CD4-positive, alpha-beta memory T cell (primary cell): ENCODE measurements around the gene GPI. TPM values are rescaled to one million over a fixed set of nuclear protein-coding genes. Genes with fewer than 3 reads are reported as not detected.

Experiments
- CTCF ChIA-PET: fragments of 350-600 bp; sonication (Branson Sonifier 250); formaldehyde crosslinking; loops from one replicate; lab custom pipeline; 2021; ENCODE audit warnings: inconsistent platforms; ENCODE audit not compliant: partially characterized antibody; lab: Charles Lee
- POLR2A ChIA-PET: fragments of 350-600 bp; sonication (Branson Sonifier 250); formaldehyde crosslinking; loops from one replicate; lab custom pipeline; 2021; ENCODE audit not compliant: partially characterized antibody; lab: Charles Lee
- DNase-seq, 5 donors: peaks; one replicate each; pipeline versions ENCODE4 v3.0.0 to v3.0.0-alpha.2; 2020 to 2022; ENCODE audit warnings: mixed read lengths in 1 of 5
- H3K27ac ChIP-seq: one replicate; pipeline ENCODE4 v1.7.0; 2013; ENCODE audit warnings: low read depth, low read length
- H3K27me3 ChIP-seq: 2 replicates; pipeline ENCODE4 v1.7.0; 2013; ENCODE audit warnings: mild to moderate bottlenecking, low read length, moderate library complexity; ENCODE audit not compliant: insufficient read depth
- H3K36me3 ChIP-seq: 2 replicates; pipeline ENCODE4 v1.7.0; 2013; ENCODE audit warnings: mild to moderate bottlenecking, low read length, moderate library complexity; ENCODE audit not compliant: insufficient read depth
- H3K4me1 ChIP-seq: 2 replicates; pipeline ENCODE4 v1.7.0; 2013; ENCODE audit warnings: mild to moderate bottlenecking, low read length, moderate library complexity; ENCODE audit not compliant: insufficient read depth
- H3K4me3 ChIP-seq, 2 donors: one replicate each; pipeline ENCODE4 v1.7.0; 2013; ENCODE audit warnings: low read length in 2 of 2, mild to moderate bottlenecking in 1 of 2
- H3K9me3 ChIP-seq, 2 donors: one replicate each; pipeline ENCODE4 v1.7.0; 2013; ENCODE audit warnings: low read length in 2 of 2, control low read depth in 1 of 2; ENCODE audit not compliant: control insufficient read depth in 1 of 2
- H3K27ac Mint-ChIP-seq, 7 donors: one replicate each; pipeline ENCODE4 v1.8.0; 2020 to 2021; ENCODE audit warnings: mixed read lengths in 7 of 7, mild to moderate bottlenecking in 6 of 7, inconsistent platforms in 3 of 7, moderate library complexity in 3 of 7
- H3K27me3 Mint-ChIP-seq, 2 donors: one replicate each; pipeline ENCODE4 v1.8.0; 2020 to 2021; ENCODE audit warnings: mixed read lengths in 2 of 2
- H3K36me3 Mint-ChIP-seq, 2 donors: one replicate each; pipeline ENCODE4 v1.8.0; 2020 to 2021; ENCODE audit warnings: mixed read lengths in 2 of 2, inconsistent platforms in 1 of 2, mild to moderate bottlenecking in 1 of 2
- H3K4me1 Mint-ChIP-seq, 4 donors: one replicate each; pipeline ENCODE4 v1.8.0; 2020 to 2021; ENCODE audit warnings: mixed read lengths in 4 of 4, mild to moderate bottlenecking in 1 of 4
- H3K4me3 Mint-ChIP-seq, 8 donors: one replicate each; pipeline ENCODE4 v1.8.0; 2020 to 2021; ENCODE audit warnings: mixed read lengths in 8 of 8, mild to moderate bottlenecking in 7 of 8, moderate library complexity in 6 of 8, inconsistent platforms in 3 of 8
- H3K9me3 Mint-ChIP-seq, 8 donors: one replicate each; pipeline ENCODE4 v1.8.0; 2020 to 2021; ENCODE audit warnings: mixed read lengths in 8 of 8, mild to moderate bottlenecking in 5 of 8, inconsistent platforms in 3 of 8, moderate library complexity in 1 of 8
- intact Hi-C: fragments of 100-400 bp; cut with micrococcal nuclease; formaldehyde crosslinking; loops from one replicate; pipeline ENCODE4 v1.15.1; 2023
- polyA plus RNA-seq, 2 donors: library from polyadenylated mRNA; unstranded; fragments of 300-500 nt; fragmentation: Illumina TruSeq; gene quantifications; one replicate each; pipeline ENCODE4 v1.2.3, GENCODE V29; 2021
- total RNA-seq, 2 experiments: library from RNA; stranded (reverse); gene quantifications; one replicate each; pipeline ENCODE4 v1.2.3, GENCODE V29; 2021

The GPI gene
- total and polyA plus RNA-seq, 4 experiments from 2014 or later = 121 to 156 (median 127) TPM

GRCh38 chr19:34418300-34418699 lies 53.3 kb downstream of the GPI start:
- no peak overlapping the region for H3K27ac Mint-ChIP-seq
- H3K9me3 Mint-ChIP-seq = no peaks in the 10 kb centered on the region
- no peak for DNase-seq
- no peaks in the 10 kb centered on the region for H3K27me3 ChIP-seq
- H3K27ac ChIP-seq = no peak overlapping the region
- no peaks in the 10 kb centered on the region for H3K4me1 ChIP-seq
- no peak overlapping the region for H3K4me3 Mint-ChIP-seq
- H3K4me3 ChIP-seq = no peak overlapping the region
- H3K36me3 Mint-ChIP-seq = peaks cover 19 to 46% of the 10 kb centered on the region in 2 donors
- H3K4me1 Mint-ChIP-seq = peaks cover 0 to 2% (median under 1%) of the 10 kb centered on the region in 4 donors
- ChIA-PET CTCF (no interaction called here), POLR2A (no interaction called here)
- H3K36me3 ChIP-seq = peaks cover 8% of the 10 kb centered on the region
- intact Hi-C loops = no loop called here
- no peaks in the 10 kb centered on the region for H3K27me3 Mint-ChIP-seq
- H3K9me3 ChIP-seq = no peaks in the 10 kb centered on the region

GRCh38 chr19:34426096-34426661 lies 61.2 kb downstream of the GPI start:
- Histone ChIP-seq H3K36me3 (peaks cover 5% of the 10 kb centered on the region), H3K4me1 (peaks cover 29% of the 10 kb centered on the region), H3K4me3 (no peak overlapping the region), H3K27ac (no peak overlapping the region), H3K27me3 (no peaks in the 10 kb centered on the region), H3K9me3 (no peaks in the 10 kb centered on the region)
- peaks cover 7 to 25% of the 10 kb centered on the region in 2 donors for H3K36me3 Mint-ChIP-seq
- CTCF ChIA-PET = interaction anchor here (1.2 kb wide), 1 partner anchor 88 kb away, joined by 3 read pairs; no protein-coding TSS in a partner anchor
- peak overlapping the region in 1 of 7 donors; percentile 22 for H3K27ac Mint-ChIP-seq
- intact Hi-C loops = loop anchor here (10.0 kb wide), 1 partner anchor 251 kb away; the partner anchor contains the start of gene LSM14A
- no peak for DNase-seq
- peaks cover 11 to 31% (median 21%) of the 10 kb centered on the region in 4 donors for H3K4me1 Mint-ChIP-seq
- no peaks in the 10 kb centered on the region for H3K9me3 Mint-ChIP-seq
- POLR2A ChIA-PET = no interaction called here
- H3K4me3 Mint-ChIP-seq = peak overlapping the region in 3 of 8 donors; percentile 21 to 64 (median 46)
- H3K27me3 Mint-ChIP-seq = no peaks in the 10 kb centered on the region

- POLR2A ChIA-PET = interaction anchor here (0.7 to 2.2 kb wide), 12 partner anchors 13 to 257 kb away, joined by 3 to 20 read pairs (median 4); partner anchors contain the start of genes LSM14A, PDCD2L and ZNF302
- Mint-ChIP-seq H3K27ac (peak overlapping the region; percentile 93 to 98 (median 96)), H3K36me3 (peaks cover 16 to 32% of the 10 kb centered on the region in 2 donors), H3K27me3 (no peaks in the 10 kb centered on the region), H3K4me3 (peak overlapping the region; percentile 96 to 98 (median 97)), H3K4me1 (peaks cover 20 to 42% (median 31%) of the 10 kb centered on the region in 4 donors), H3K9me3 (no peaks in the 10 kb centered on the region)
- no peaks in the 10 kb centered on the region for H3K27me3 ChIP-seq
- peaks cover 38% of the 10 kb centered on the region for H3K4me1 ChIP-seq
- intact Hi-C loops = loop anchor here (1.0 to 10.0 kb wide), 3 partner anchors 24 to 254 kb away; partner anchors contain the start of genes LSM14A and PDCD2L
- H3K9me3 ChIP-seq = no peaks in the 10 kb centered on the region
- peak overlapping the region; percentile 93 for H3K27ac ChIP-seq
- CTCF ChIA-PET = interaction anchor here (0.7 to 1.5 kb wide), 4 partner anchors 9 to 411 kb away, joined by 4 to 6 read pairs (median 5); no protein-coding TSS in a partner anchor
- peak in 1 of 5 donors; percentile 23 for DNase-seq
- H3K36me3 ChIP-seq = peaks cover 12% of the 10 kb centered on the region
- peak overlapping the region; percentile 72 to 84 for H3K4me3 ChIP-seq
Measured at GRCh38 chr19:34428549-34429285, 63.7 kb downstream of the GPI start.

GRCh38 chr19:34429553-34429952 lies 64.6 kb downstream of the GPI start:
- peaks cover 38% of the 10 kb centered on the region for H3K4me1 ChIP-seq
- H3K27me3 ChIP-seq = no peaks in the 10 kb centered on the region
- Mint-ChIP-seq H3K4me1 (peaks cover 20 to 42% (median 31%) of the 10 kb centered on the region in 4 donors), H3K9me3 (no peaks in the 10 kb centered on the region), H3K27ac (peak overlapping the region in 6 of 7 donors; percentile 53 to 98 (median 94)), H3K4me3 (peak overlapping the region; percentile 67 to 98 (median 97)), H3K27me3 (no peaks in the 10 kb centered on the region), H3K36me3 (peaks cover 13 to 33% of the 10 kb centered on the region in 2 donors)
- no peak overlapping the region for H3K27ac ChIP-seq
- intact Hi-C loops = loop anchor here (10.0 kb wide), 1 partner anchor 255 kb away; the partner anchor contains the start of gene LSM14A
- H3K9me3 ChIP-seq = no peaks in the 10 kb centered on the region
- no peak for DNase-seq
- peaks cover 15% of the 10 kb centered on the region for H3K36me3 ChIP-seq
- no peak overlapping the region for H3K4me3 ChIP-seq
- POLR2A ChIA-PET = interaction anchor here (1.6 kb wide), 1 partner anchor 25 kb away, joined by 7 read pairs; the partner anchor contains the start of gene PDCD2L
- CTCF ChIA-PET = interaction anchor here (1.4 kb wide), 1 partner anchor 70 kb away, joined by 16 read pairs; no protein-coding TSS in a partner anchor

- H3K9me3 Mint-ChIP-seq = no peaks in the 10 kb centered on the region
- intact Hi-C loops = loop anchor here (1.0 to 2.0 kb wide), 3 partner anchors 70 to 94 kb away; no protein-coding TSS in a partner anchor
- Histone ChIP-seq H3K4me3 (peak overlapping the region in 1 of 2 donors; percentile 21), H3K4me1 (peaks cover 38% of the 10 kb centered on the region), H3K9me3 (no peaks in the 10 kb centered on the region), H3K27ac (no peak overlapping the region), H3K36me3 (peaks cover 27% of the 10 kb centered on the region), H3K27me3 (no peaks in the 10 kb centered on the region)
- H3K4me3 Mint-ChIP-seq = peak overlapping the region; percentile 67 to 98 (median 79)
- peak overlapping the region; percentile 53 to 93 (median 75) for H3K27ac Mint-ChIP-seq
- H3K27me3 Mint-ChIP-seq = no peaks in the 10 kb centered on the region
- ChIA-PET POLR2A (interaction anchor here (1.6 kb wide), 1 partner anchor 26 kb away, joined by 7 read pairs; the partner anchor contains the start of gene PDCD2L), CTCF (interaction anchor here (0.8 to 2.3 kb wide), 14 partner anchors 10 to 653 kb away, joined by 3 to 16 read pairs (median 3); no protein-coding TSS in a partner anchor)
- peaks cover 15 to 42% of the 10 kb centered on the region in 2 donors for H3K36me3 Mint-ChIP-seq
- peaks cover 20 to 42% (median 31%) of the 10 kb centered on the region in 4 donors for H3K4me1 Mint-ChIP-seq
- DNase-seq = peak; percentile 60 to 72 (median 66)
Measured at GRCh38 chr19:34430738-34431625, 66.0 kb downstream of the GPI start.

- H3K9me3 ChIP-seq = no peaks in the 10 kb centered on the region
- ChIA-PET CTCF (interaction anchor here (0.9 to 2.3 kb wide), 7 partner anchors 11 to 654 kb away, joined by 3 to 13 read pairs (median 3); no protein-coding TSS in a partner anchor), POLR2A (no interaction called here)
- no peak overlapping the region for H3K4me3 ChIP-seq
- no peak overlapping the region for H3K4me3 Mint-ChIP-seq
- H3K27ac Mint-ChIP-seq = no peak overlapping the region
- peaks cover 32% of the 10 kb centered on the region for H3K36me3 ChIP-seq
- no peaks in the 10 kb centered on the region for H3K27me3 ChIP-seq
- no peaks in the 10 kb centered on the region for H3K27me3 Mint-ChIP-seq
- DNase-seq = no peak
- peaks cover 15 to 47% of the 10 kb centered on the region in 2 donors for H3K36me3 Mint-ChIP-seq
- H3K27ac ChIP-seq = no peak overlapping the region
- H3K4me1 Mint-ChIP-seq = peaks cover 20 to 42% (median 31%) of the 10 kb centered on the region in 4 donors
- no peaks in the 10 kb centered on the region for H3K9me3 Mint-ChIP-seq
- peaks cover 38% of the 10 kb centered on the region for H3K4me1 ChIP-seq
- intact Hi-C loops = loop anchor here (2.0 kb wide), 2 partner anchors 69 to 95 kb away; no protein-coding TSS in a partner anchor
Measured at GRCh38 chr19:34431681-34432402, 66.8 kb downstream of the GPI start.
